ENCODE results near the gene SAMM50.

- TF ChIP-seq, protein P1, sequence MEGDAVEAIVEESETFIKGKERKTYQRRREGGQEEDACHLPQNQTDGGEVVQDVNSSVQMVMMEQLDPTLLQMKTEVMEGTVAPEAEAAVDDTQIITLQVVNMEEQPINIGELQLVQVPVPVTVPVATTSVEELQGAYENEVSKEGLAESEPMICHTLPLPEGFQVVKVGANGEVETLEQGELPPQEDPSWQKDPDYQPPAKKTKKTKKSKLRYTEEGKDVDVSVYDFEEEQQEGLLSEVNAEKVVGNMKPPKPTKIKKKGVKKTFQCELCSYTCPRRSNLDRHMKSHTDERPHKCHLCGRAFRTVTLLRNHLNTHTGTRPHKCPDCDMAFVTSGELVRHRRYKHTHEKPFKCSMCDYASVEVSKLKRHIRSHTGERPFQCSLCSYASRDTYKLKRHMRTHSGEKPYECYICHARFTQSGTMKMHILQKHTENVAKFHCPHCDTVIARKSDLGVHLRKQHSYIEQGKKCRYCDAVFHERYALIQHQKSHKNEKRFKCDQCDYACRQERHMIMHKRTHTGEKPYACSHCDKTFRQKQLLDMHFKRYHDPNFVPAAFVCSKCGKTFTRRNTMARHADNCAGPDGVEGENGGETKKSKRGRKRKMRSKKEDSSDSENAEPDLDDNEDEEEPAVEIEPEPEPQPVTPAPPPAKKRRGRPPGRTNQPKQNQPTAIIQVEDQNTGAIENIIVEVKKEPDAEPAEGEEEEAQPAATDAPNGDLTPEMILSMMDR (IDR thresholded peaks at IDR 0.05): no peak
- no peak for TF ChIP-seq POLR2A (IDR thresholded peaks at IDR 0.05)
These were observed 36.2 kb downstream of the SAMM50 start for GRCh38 chr22:43991316-43992020.

Data from thyroid gland (tissue), 4 donors.